HFF-Myc (cell line): ENCODE data around the gene EGF.
"Not testable (repeated sequence)": the region's sequence is repeated elsewhere in the genome, so short reads cannot be mapped to it uniquely, and the experiment has no call there.

ENCODE experiments used
- DNase-seq: peaks from one replicate; pipeline ENCODE4 v3.0.0-alpha.2; 2011; ENCODE audit warnings: low read depth; ENCODE audit errors: extremely low read depth
- H3K4me3 ChIP-seq: replicated peaks from 2 replicates; pipeline ENCODE4 v1.5.1; 2011; ENCODE audit warnings: low read depth, mild to moderate bottlenecking, control low read depth, low read length
- CTCF ChIP-seq: IDR thresholded peaks from 2 replicates; pipeline ENCODE4 v1.5.1; 2012; ENCODE audit warnings: mild to moderate bottlenecking, low read depth, low read length, control low read depth; ENCODE audit errors: missing control alignments

Gene EGF

DNA sequence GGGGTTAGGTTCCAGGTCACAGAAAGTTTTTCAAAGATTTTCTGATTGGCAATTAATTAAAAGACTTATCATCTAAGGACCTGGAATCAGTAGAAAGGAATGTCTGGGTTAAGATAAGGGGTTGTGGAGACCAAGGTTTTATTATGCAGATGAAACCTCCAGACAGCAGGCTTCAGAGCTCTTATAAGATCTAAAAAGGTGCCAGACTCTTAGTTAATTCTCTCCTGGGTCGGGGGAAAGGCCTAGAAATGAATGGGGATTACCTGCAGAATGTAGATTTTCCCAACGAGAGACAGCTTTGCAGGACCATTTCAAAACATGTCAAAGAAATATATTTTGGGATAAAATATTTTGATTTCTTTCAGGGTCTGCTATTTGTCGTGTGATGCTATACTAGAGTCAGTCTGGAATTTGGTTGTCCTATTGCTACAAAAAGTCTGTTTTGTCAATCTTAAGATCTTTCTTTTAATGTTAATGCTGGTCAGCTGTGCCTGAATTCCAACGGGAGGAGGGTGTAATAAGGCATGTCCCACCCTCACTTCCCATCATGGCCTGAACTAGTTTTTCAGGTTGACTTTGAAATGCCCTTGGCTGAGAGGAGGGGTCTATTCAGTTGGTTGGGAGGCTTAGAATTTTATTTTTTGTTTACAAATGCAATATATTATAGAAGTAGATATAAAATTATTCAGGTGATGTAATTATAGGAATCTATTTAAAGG is 15.8 kb downstream of the EGF start:
- DNase-seq: no peak
- H3K4me3 ChIP-seq: no peak overlapping the region
- no peak for TF ChIP-seq CTCF

GRCh38 chr4:109930464-109930863 is 17.8 kb downstream of the EGF start:
- no peak overlapping the region for H3K4me3 ChIP-seq
- no peak for TF ChIP-seq CTCF
- DNase-seq: no peak

GRCh38 chr4:109930872-109931271 is 18.2 kb downstream of the EGF start:
- DNase-seq: no peak
- no peak for TF ChIP-seq CTCF
- H3K4me3 ChIP-seq: no peak overlapping the region

- no peak for TF ChIP-seq CTCF
- DNase-seq: no peak
- H3K4me3 ChIP-seq: no peak overlapping the region
Observed at GRCh38 chr4:109931318-109931717, 18.6 kb downstream of the EGF start.

DNA sequence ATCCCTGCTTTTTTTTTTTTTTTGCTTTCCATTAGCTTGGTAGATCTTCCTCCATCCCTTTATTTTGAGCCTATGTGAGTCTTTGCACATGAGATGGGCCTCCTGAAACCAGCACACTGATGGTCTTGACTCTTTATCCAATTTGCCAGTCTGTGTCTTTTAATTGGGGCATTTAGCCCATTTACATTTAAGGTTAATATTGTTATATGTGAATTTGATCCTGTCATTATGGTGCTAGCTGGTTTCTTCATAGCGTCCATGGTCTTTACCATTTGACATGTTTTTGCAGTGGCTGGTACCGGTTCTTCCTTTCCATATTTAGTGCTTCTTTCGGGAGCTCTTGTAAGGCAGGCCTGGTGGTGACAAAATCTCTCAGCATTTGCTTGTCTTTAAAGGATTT is 24.7 kb downstream of the EGF start:
- not testable (repeated sequence) for H3K4me3 ChIP-seq, DNase-seq

GRCh38 chr4:109939190-109939589 is 26.5 kb downstream of the EGF start:
- TF ChIP-seq CTCF: no peak
- no peak for DNase-seq
- no peak overlapping the region for H3K4me3 ChIP-seq

DNA sequence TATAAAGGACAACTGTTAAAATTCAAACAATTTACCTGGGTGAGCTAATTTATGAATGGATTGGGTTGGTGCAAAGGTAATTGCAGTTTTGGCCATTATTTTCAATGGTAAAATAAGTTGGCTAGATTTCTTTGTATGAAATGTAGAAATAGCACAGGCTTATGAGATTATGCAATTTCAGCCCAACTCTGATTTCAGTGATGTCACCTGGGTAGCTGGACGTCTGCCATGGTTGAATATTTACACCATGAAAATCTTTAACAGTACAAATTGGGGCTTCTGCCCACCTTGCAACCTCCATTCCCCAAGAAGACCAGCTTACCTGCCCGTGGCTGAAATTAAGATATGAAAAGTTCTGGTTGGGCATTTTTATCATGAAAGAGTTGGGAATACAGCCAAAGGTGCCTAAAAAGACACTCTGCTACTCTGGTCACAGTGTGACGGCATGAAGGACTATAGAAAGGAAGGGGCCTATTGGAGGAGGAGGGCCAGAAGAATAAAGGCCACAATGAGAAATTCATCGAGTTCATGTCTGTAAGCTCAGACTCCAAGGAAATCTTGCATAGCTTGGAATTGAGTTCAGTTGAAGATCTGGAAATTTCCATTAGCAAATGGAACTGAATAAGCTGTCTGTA is 29.7 kb downstream of the EGF start:
- TF ChIP-seq CTCF: no peak
- DNase-seq: no peak
- H3K4me3 ChIP-seq: no peak overlapping the region
